Measurements from ENCODE around the gene SKA3. TPM values are rescaled to one million over a fixed set of nuclear protein-coding genes. Genes with fewer than 3 reads are reported as not detected.
A peak's percentile ranks its signal among the peaks of the same experiment; 100 is the strongest.
"Not testable (repeated sequence)": the region's sequence is repeated elsewhere in the genome, so short reads cannot be mapped to it uniquely, and the experiment has no call there.

Gene SKA3
- 8.7 TPM for total RNA-seq (ENCODE audit: insufficient read depth, low replicate concordance)

GRCh38 chr13:21176215-21176981 is at the start of gene SKA3, which contains the start of gene MRPL57:
TSS of gene SKA3 (minus strand) at chr13:21176552. CDS start at chr13:21176477, 75 bp downstream.
TSS of gene MRPL57 (plus strand) at chr13:21176658. CDS start at chr13:21176917, 259 bp downstream.
- peak; percentile 96 for DNase-seq (ENCODE audit: low spot score)

- no peak for DNase-seq (ENCODE audit: low spot score)
These were observed 48.7 kb upstream of the SKA3 start for GRCh38 chr13:21225082-21225481.

GRCh38 chr13:21221268-21221667 is 44.9 kb upstream of the SKA3 start:
- DNase-seq (ENCODE audit: low spot score), result no peak

GRCh38 chr13:21219716-21220115 is 43.4 kb upstream of the SKA3 start:
- DNase-seq (ENCODE audit: low spot score), result not testable (repeated sequence)

- no peak for DNase-seq (ENCODE audit: low spot score)
These were observed 42.7 kb upstream of the SKA3 start for GRCh38 chr13:21219036-21219381.

- DNase-seq (ENCODE audit: low spot score), result no peak
These were observed 42.1 kb upstream of the SKA3 start for GRCh38 chr13:21218351-21219035.

- peak; percentile 10 for DNase-seq (ENCODE audit: low spot score)
These were observed 40.0 kb upstream of the SKA3 start for GRCh38 chr13:21216332-21216731.

GRCh38 chr13:21215419-21215818 is 39.1 kb upstream of the SKA3 start:
- not testable (repeated sequence) for DNase-seq (ENCODE audit: low spot score)

- no peak for DNase-seq (ENCODE audit: low spot score)
These were observed 35.9 kb upstream of the SKA3 start for GRCh38 chr13:21212138-21212775.

- DNase-seq (ENCODE audit: low spot score), result no peak
These were observed 32.4 kb upstream of the SKA3 start for GRCh38 chr13:21208652-21209154.

GRCh38 chr13:21202767-21203531 is 26.6 kb upstream of the SKA3 start:
- DNase-seq (ENCODE audit: low spot score), result no peak

- not testable (repeated sequence) for DNase-seq (ENCODE audit: low spot score)
These were observed 25.3 kb upstream of the SKA3 start for GRCh38 chr13:21201456-21202190.

GRCh38 chr13:21198391-21198790 is 22.0 kb upstream of the SKA3 start:
- not testable (repeated sequence) for DNase-seq (ENCODE audit: low spot score)

GRCh38 chr13:21197606-21198225 is 21.4 kb upstream of the SKA3 start:
- DNase-seq (ENCODE audit: low spot score), result not testable (repeated sequence)

- not testable (repeated sequence) for DNase-seq (ENCODE audit: low spot score)
These were observed 18.4 kb upstream of the SKA3 start for GRCh38 chr13:21194756-21195155.

GRCh38 chr13:21186410-21186809 is 10.1 kb upstream of the SKA3 start:
- not testable (repeated sequence) for DNase-seq (ENCODE audit: low spot score)

GRCh38 chr13:21181671-21182070 is 5.3 kb upstream of the SKA3 start:
- DNase-seq (ENCODE audit: low spot score), result no peak

GRCh38 chr13:21176982-21177284 is 581 bp upstream of the SKA3 start:
- no peak for DNase-seq (ENCODE audit: low spot score)

- no peak for DNase-seq (ENCODE audit: low spot score)
These were observed 617 bp downstream of the SKA3 start for GRCh38 chr13:21175656-21176214.

GRCh38 chr13:21173767-21174166 is 2.6 kb downstream of the SKA3 start:
- not testable (repeated sequence) for DNase-seq (ENCODE audit: low spot score)
